ENCODE data around the gene ATF4. TPM values are rescaled to one million over a fixed set of nuclear protein-coding genes. Genes with fewer than 3 reads are reported as not detected.

The ATF4 gene
- total and polyA plus RNA-seq, 2 of the 13 experiments (the other 11 are each of a cell fraction or from before 2014, with no cell fraction given) = 486 to 1,297 TPM

DNA sequence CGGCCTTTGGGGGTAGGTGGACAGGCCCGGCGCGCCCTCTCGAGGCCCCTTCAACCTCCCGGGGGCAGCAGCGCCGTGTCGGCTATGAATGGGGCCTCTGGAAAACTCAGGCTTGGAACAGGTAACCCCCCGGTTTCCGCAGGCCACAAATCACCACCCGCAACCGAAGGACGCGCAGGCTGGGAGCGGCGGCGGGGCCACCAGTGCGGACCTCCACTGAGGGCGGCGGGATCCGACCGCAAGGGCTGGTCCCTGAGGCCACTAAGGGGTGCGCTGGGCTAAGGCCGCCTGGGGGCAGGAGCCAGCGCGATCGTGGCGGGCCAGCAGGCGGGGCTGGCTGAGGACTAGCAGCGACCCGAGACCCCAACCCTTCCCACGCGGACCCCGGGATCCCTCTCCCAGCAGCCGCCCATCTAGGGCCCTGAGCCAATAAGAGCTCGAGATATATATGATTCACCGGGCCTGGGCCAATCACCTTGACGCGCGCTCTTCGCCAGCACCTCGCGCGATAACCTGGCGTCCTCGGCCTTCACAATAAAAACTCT is 609 bp upstream of the ATF4 start (continued):
- TF ChIP-seq GRHL1 (CRISPR knock-in tag; conservative IDR thresholded peaks at IDR 0.05) (no peak), ARNT (IDR thresholded peaks at IDR 0.05) (no peak), ZMYM2 (CRISPR knock-in tag; IDR thresholded peaks at IDR 0.05) (0 out of 2 replicates have a peak, but pooled peaks have one; percentile 10), RFXANK (CRISPR knock-in tag; IDR thresholded peaks at IDR 0.05) (no peak), ZSCAN21 (CRISPR knock-in tag; IDR thresholded peaks at IDR 0.05; ENCODE audit: borderline replicate concordance) (no peak), KLF15 (CRISPR knock-in tag; IDR thresholded peaks at IDR 0.05; ENCODE audit: borderline replicate concordance) (no peak), ZNF616 (CRISPR knock-in tag; IDR thresholded peaks at IDR 0.05; ENCODE audit: low read depth) (no peak), HHEX (CRISPR knock-in tag; IDR thresholded peaks at IDR 0.05) (no peak), ZNF562 (CRISPR knock-in tag; IDR thresholded peaks at IDR 0.05; ENCODE audit: borderline replicate concordance) (no peak), RAD51 (IDR thresholded peaks at IDR 0.05; ENCODE audit: borderline replicate concordance) (no peak), ZNF773 (CRISPR knock-in tag; IDR thresholded peaks at IDR 0.05; ENCODE audit: borderline replicate concordance) (no peak), BCLAF1 (IDR thresholded peaks at IDR 0.05) (no peak), SIX1 (CRISPR knock-in tag; IDR thresholded peaks at IDR 0.05; ENCODE audit: borderline replicate concordance) (no peak)
- TF ChIP-seq, protein P1, sequence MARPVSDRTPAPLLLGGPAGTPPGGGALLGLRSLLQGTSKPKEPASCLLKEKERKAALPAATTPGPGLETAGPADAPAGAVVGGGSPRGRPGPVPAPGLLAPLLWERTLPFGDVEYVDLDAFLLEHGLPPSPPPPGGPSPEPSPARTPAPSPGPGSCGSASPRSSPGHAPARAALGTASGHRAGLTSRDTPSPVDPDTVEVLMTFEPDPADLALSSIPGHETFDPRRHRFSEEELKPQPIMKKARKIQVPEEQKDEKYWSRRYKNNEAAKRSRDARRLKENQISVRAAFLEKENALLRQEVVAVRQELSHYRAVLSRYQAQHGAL (CRISPR knock-in tag; IDR thresholded peaks at IDR 0.05; ENCODE audit: not compliant biosample characterization) = no peak
- TF ChIP-seq, protein P2, sequence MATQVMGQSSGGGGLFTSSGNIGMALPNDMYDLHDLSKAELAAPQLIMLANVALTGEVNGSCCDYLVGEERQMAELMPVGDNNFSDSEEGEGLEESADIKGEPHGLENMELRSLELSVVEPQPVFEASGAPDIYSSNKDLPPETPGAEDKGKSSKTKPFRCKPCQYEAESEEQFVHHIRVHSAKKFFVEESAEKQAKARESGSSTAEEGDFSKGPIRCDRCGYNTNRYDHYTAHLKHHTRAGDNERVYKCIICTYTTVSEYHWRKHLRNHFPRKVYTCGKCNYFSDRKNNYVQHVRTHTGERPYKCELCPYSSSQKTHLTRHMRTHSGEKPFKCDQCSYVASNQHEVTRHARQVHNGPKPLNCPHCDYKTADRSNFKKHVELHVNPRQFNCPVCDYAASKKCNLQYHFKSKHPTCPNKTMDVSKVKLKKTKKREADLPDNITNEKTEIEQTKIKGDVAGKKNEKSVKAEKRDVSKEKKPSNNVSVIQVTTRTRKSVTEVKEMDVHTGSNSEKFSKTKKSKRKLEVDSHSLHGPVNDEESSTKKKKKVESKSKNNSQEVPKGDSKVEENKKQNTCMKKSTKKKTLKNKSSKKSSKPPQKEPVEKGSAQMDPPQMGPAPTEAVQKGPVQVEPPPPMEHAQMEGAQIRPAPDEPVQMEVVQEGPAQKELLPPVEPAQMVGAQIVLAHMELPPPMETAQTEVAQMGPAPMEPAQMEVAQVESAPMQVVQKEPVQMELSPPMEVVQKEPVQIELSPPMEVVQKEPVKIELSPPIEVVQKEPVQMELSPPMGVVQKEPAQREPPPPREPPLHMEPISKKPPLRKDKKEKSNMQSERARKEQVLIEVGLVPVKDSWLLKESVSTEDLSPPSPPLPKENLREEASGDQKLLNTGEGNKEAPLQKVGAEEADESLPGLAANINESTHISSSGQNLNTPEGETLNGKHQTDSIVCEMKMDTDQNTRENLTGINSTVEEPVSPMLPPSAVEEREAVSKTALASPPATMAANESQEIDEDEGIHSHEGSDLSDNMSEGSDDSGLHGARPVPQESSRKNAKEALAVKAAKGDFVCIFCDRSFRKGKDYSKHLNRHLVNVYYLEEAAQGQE (IDR thresholded peaks at IDR 0.05; ENCODE audit: borderline replicate concordance in 1 of 2, low read depth in 1 of 2, low read length in 2 of 2) = no peak
- TF ChIP-seq, protein P3, sequence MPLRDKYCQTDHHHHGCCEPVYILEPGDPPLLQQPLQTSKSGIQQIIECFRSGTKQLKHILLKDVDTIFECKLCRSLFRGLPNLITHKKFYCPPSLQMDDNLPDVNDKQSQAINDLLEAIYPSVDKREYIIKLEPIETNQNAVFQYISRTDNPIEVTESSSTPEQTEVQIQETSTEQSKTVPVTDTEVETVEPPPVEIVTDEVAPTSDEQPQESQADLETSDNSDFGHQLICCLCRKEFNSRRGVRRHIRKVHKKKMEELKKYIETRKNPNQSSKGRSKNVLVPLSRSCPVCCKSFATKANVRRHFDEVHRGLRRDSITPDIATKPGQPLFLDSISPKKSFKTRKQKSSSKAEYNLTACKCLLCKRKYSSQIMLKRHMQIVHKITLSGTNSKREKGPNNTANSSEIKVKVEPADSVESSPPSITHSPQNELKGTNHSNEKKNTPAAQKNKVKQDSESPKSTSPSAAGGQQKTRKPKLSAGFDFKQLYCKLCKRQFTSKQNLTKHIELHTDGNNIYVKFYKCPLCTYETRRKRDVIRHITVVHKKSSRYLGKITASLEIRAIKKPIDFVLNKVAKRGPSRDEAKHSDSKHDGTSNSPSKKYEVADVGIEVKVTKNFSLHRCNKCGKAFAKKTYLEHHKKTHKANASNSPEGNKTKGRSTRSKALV (CRISPR knock-in tag; IDR thresholded peaks at IDR 0.05) = no peak
- TF ChIP-seq, protein P4, sequence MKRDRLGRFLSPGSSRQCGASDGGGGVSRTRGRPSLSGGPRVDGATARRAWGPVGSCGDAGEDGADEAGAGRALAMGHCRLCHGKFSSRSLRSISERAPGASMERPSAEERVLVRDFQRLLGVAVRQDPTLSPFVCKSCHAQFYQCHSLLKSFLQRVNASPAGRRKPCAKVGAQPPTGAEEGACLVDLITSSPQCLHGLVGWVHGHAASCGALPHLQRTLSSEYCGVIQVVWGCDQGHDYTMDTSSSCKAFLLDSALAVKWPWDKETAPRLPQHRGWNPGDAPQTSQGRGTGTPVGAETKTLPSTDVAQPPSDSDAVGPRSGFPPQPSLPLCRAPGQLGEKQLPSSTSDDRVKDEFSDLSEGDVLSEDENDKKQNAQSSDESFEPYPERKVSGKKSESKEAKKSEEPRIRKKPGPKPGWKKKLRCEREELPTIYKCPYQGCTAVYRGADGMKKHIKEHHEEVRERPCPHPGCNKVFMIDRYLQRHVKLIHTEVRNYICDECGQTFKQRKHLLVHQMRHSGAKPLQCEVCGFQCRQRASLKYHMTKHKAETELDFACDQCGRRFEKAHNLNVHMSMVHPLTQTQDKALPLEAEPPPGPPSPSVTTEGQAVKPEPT (CRISPR knock-in tag; IDR thresholded peaks at IDR 0.05; ENCODE audit: low read depth) = no peak

Data from HepG2 (cell line).